Measurements from ENCODE around the gene TPI1. TPM values are rescaled to one million over a fixed set of nuclear protein-coding genes. Genes with fewer than 3 reads are reported as not detected.

The TPI1 gene
- 100 to 1,000 TPM; 360 to 671 (median 400) TPM for total RNA-seq

- Histone ChIP-seq H3K9me3 (no peaks in the 10 kb centered on the region), H3K27me3 (no peaks in the 10 kb centered on the region), H3K4me3 (peak within 1 kb of the TSS; percentile 88 to 99 (median 94)), H3K4me1 (peaks cover 24 to 47% (median 42%) of the 10 kb centered on the region in 4 donors), H3K27ac (peak within 1 kb of the TSS; percentile 97 to 99 (median 98)), H3K36me3 (peaks cover 0 to 18% (median 5%) of the 10 kb centered on the region in 4 donors)
- no peak for TF ChIP-seq CTCF (IDR thresholded peaks at IDR 0.05)
- TF ChIP-seq POLR2AphosphoS5 (IDR thresholded peaks at IDR 0.05), result peak; percentile 99 to 100 (median 100)
- peak; percentile 100 for TF ChIP-seq POLR2A (IDR thresholded peaks at IDR 0.05)
- TF ChIP-seq EP300 (IDR thresholded peaks at IDR 0.05; ENCODE audit: low read depth), result no peak
- in situ Hi-C loops (cut with MboI; ENCODE audit: low pct_ligation_motif_present in 1 of 4, low pct_unique_long_range_greater_than_20kb in 1 of 4, low sequenced_read_pairs in 3 of 4) (no loop called here), intact Hi-C loops (cut with DNase I; ENCODE audit: low total_unique reads) (loop anchor here (2.0 kb wide), 1 partner anchor 241 kb away; the partner anchor contains the start of gene C1RL)
- DNase-seq, result peak; percentile 90
- 0% methylated on average over 56 of the region's 86 CpGs; no CpG with 5 or more reads in 1 of the 2 donors for WGBS, 2 donors (ENCODE audit: low coverage in 1 of 2)
Measured at GRCh38 chr12:6867413-6868210, at the start of gene TPI1. TPI1 (plus strand) TSS chr12:6867531; CDS start chr12:6867567, 36 bp downstream.

- Histone ChIP-seq H3K4me1 (peaks cover 5 to 15% (median 11%) of the 10 kb centered on the region in 4 donors), H3K9me3 (no peaks in the 10 kb centered on the region), H3K27ac (no peak overlapping the region), H3K27me3 (peaks cover 11% of the 10 kb centered on the region), H3K4me3 (no peak overlapping the region), H3K36me3 (no peaks in the 10 kb centered on the region)
- in situ Hi-C loops (cut with MboI; ENCODE audit: low pct_ligation_motif_present in 1 of 4, low pct_unique_long_range_greater_than_20kb in 1 of 4, low sequenced_read_pairs in 3 of 4), result no loop called here
- no peak for DNase-seq
- intact Hi-C loops (cut with DNase I; ENCODE audit: low total_unique reads), result no loop called here
- 88% methylated on average over 18 to 20 of the region's 20 CpGs for WGBS, 2 donors (ENCODE audit: low coverage in 1 of 2)
- TF ChIP-seq CTCF (IDR thresholded peaks at IDR 0.05) (no peak), POLR2AphosphoS5 (IDR thresholded peaks at IDR 0.05) (no peak), EP300 (IDR thresholded peaks at IDR 0.05; ENCODE audit: low read depth) (no peak)
Measured at GRCh38 chr12:6817662-6818157, 49.6 kb upstream of the TPI1 start.

GRCh38 chr12:6818222-6818621, 49.1 kb upstream of the TPI1 start:
- in situ Hi-C loops (cut with MboI; ENCODE audit: low pct_ligation_motif_present in 1 of 4, low pct_unique_long_range_greater_than_20kb in 1 of 4, low sequenced_read_pairs in 3 of 4), result no loop called here
- Histone ChIP-seq H3K4me1 (peaks cover 5 to 15% (median 11%) of the 10 kb centered on the region in 4 donors), H3K27ac (no peak overlapping the region), H3K4me3 (no peak overlapping the region), H3K27me3 (peaks cover 13% of the 10 kb centered on the region), H3K36me3 (no peaks in the 10 kb centered on the region), H3K9me3 (no peaks in the 10 kb centered on the region)
- WGBS, 2 donors (ENCODE audit: low coverage in 1 of 2), result 79 to 82% methylated on average over 4 to 10 of the region's 10 CpGs
- TF ChIP-seq CTCF (IDR thresholded peaks at IDR 0.05) (no peak), POLR2AphosphoS5 (IDR thresholded peaks at IDR 0.05) (no peak), POLR2A (IDR thresholded peaks at IDR 0.05) (no peak), EP300 (IDR thresholded peaks at IDR 0.05; ENCODE audit: low read depth) (no peak)
- intact Hi-C loops (cut with DNase I; ENCODE audit: low total_unique reads), result no loop called here
- DNase-seq, result no peak

- Histone ChIP-seq H3K4me1 (peaks cover 5 to 15% (median 11%) of the 10 kb centered on the region in 4 donors), H3K9me3 (no peaks in the 10 kb centered on the region), H3K36me3 (no peaks in the 10 kb centered on the region), H3K27me3 (peaks cover 16% of the 10 kb centered on the region), H3K4me3 (no peak overlapping the region), H3K27ac (no peak overlapping the region)
- DNase-seq, result no peak
- in situ Hi-C loops (cut with MboI; ENCODE audit: low pct_ligation_motif_present in 1 of 4, low pct_unique_long_range_greater_than_20kb in 1 of 4, low sequenced_read_pairs in 3 of 4), result no loop called here
- intact Hi-C loops (cut with DNase I; ENCODE audit: low total_unique reads), result no loop called here
- TF ChIP-seq POLR2AphosphoS5 (IDR thresholded peaks at IDR 0.05) (no peak), EP300 (IDR thresholded peaks at IDR 0.05; ENCODE audit: low read depth) (no peak), POLR2A (IDR thresholded peaks at IDR 0.05) (no peak), CTCF (IDR thresholded peaks at IDR 0.05) (no peak)
- 84 to 100% methylated on average over 1 to 5 of the region's 5 CpGs for WGBS, 2 donors (ENCODE audit: low coverage in 1 of 2)
Measured at GRCh38 chr12:6818645-6819044, 48.7 kb upstream of the TPI1 start.
